Skin of body (tissue), 2 donors: ENCODE measurements around the gene GFI1. TPM values are rescaled to one million over a fixed set of nuclear protein-coding genes. Genes with fewer than 3 reads are reported as not detected.

ENCODE experiments used
- DNase-seq: peaks from one replicate; lab custom pipeline; 2025; lab: John Stamatoyannopoulos, UW
- total RNA-seq: library from RNA; depleted of rRNA; stranded (reverse); fragments of >200 nt; gene quantifications from one replicate; pipeline ENCODE4 v1.2.3, GENCODE V29; 2014

Gene GFI1
- total RNA-seq, 1 donor from 2014 or later, result 1.9 TPM

GRCh38 chr1:92488416-92488815 lies 1.7 kb upstream of the GFI1 start:
- DNase-seq, result no peak

GRCh38 chr1:92487078-92487605 lies 417 bp upstream of the GFI1 start:
- no peak for DNase-seq

GRCh38 chr1:92485381-92486250 lies 1.1 kb downstream of the GFI1 start:
- DNase-seq, result no peak

- no peak for DNase-seq
Measured at GRCh38 chr1:92484472-92485380, 2.0 kb downstream of the GFI1 start.

GRCh38 chr1:92483610-92484471 lies 2.9 kb downstream of the GFI1 start:
- no peak for DNase-seq

- no peak for DNase-seq
Measured at GRCh38 chr1:92482665-92483609, 3.8 kb downstream of the GFI1 start.

GRCh38 chr1:92481971-92482664 lies 4.6 kb downstream of the GFI1 start:
- no peak for DNase-seq

- DNase-seq, result no peak
Measured at GRCh38 chr1:92481599-92481925, 5.2 kb downstream of the GFI1 start.

- DNase-seq, result no peak
Measured at GRCh38 chr1:92480813-92481598, 5.7 kb downstream of the GFI1 start.

- no peak for DNase-seq
Measured at GRCh38 chr1:92480200-92480812, 6.4 kb downstream of the GFI1 start.

- no peak for DNase-seq
Measured at GRCh38 chr1:92479587-92479986, 7.1 kb downstream of the GFI1 start.

GRCh38 chr1:92478393-92478792 lies 8.3 kb downstream of the GFI1 start:
- DNase-seq, result no peak

- DNase-seq, result no peak
Measured at GRCh38 chr1:92476071-92476631, 10.6 kb downstream of the GFI1 start.

GRCh38 chr1:92475029-92475428 lies 11.7 kb downstream of the GFI1 start:
- DNase-seq, result no peak

- DNase-seq, result no peak
Measured at GRCh38 chr1:92473781-92474495, 12.8 kb downstream of the GFI1 start.

- no peak for DNase-seq
Measured at GRCh38 chr1:92470216-92470615, 16.5 kb downstream of the GFI1 start.

- no peak for DNase-seq
Measured at GRCh38 chr1:92466683-92467352, 19.9 kb downstream of the GFI1 start.
